Measurements from ENCODE around the gene P2RX3. TPM values are rescaled to one million over a fixed set of nuclear protein-coding genes. Genes with fewer than 3 reads are reported as not detected.
A peak's percentile ranks its signal among the peaks of the same experiment; 100 is the strongest.

Gene P2RX3
- total RNA-seq, 1 donor from 2014 or later, result 0.23 TPM

DNA sequence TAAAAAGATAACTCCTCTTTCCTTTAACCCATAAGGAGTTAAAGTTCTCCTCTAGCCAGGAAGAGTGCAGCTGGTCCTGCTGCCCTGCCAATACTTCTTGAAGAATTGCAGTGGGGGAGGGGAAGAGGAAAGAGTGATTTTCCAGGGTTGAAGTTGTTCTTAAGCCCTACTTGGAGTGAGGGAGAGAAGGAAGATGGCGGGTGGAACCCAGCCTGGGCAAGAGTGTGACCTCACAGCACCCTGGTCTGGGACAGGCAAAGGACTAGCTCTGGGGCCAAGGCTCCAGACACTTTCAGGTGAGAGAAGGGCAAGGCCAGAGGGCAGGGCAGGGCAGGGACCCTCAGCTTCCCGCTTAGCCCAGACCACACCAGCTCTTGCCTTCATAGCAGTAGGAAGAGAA, 20.0 kb upstream of the P2RX3 start:
- Mint-ChIP-seq H3K4me3 (ENCODE audit: unreplicated experiment) (peak overlapping the region; percentile 10), H3K36me3 (ENCODE audit: low read depth, unreplicated experiment) (peaks cover 26% of the 10 kb centered on the region), H3K27ac (ENCODE audit: unreplicated experiment) (peak overlapping the region; percentile 21), H3K27me3 (ENCODE audit: unreplicated experiment) (peaks cover 8% of the 10 kb centered on the region), H3K9me3 (ENCODE audit: unreplicated experiment) (no peaks in the 10 kb centered on the region), H3K4me1 (ENCODE audit: unreplicated experiment) (peaks cover 33% of the 10 kb centered on the region)
- DNase-seq (ENCODE audit: low spot score), result no peak
- no peak for TF ChIP-seq CTCF (IDR thresholded peaks at IDR 0.05; ENCODE audit: unreplicated experiment)

- Mint-ChIP-seq H3K4me3 (ENCODE audit: unreplicated experiment) (peak overlapping the region; percentile 70), H3K9me3 (ENCODE audit: unreplicated experiment) (no peaks in the 10 kb centered on the region), H3K36me3 (ENCODE audit: low read depth, unreplicated experiment) (peaks cover 22% of the 10 kb centered on the region), H3K4me1 (ENCODE audit: unreplicated experiment) (peaks cover 38% of the 10 kb centered on the region), H3K27ac (ENCODE audit: unreplicated experiment) (no peak overlapping the region), H3K27me3 (ENCODE audit: unreplicated experiment) (peaks cover 16% of the 10 kb centered on the region)
- DNase-seq (ENCODE audit: low spot score), result no peak
- no peak for TF ChIP-seq CTCF (IDR thresholded peaks at IDR 0.05; ENCODE audit: unreplicated experiment)
Measured at GRCh38 chr11:57320067-57320718, 18.0 kb upstream of the P2RX3 start.

DNA sequence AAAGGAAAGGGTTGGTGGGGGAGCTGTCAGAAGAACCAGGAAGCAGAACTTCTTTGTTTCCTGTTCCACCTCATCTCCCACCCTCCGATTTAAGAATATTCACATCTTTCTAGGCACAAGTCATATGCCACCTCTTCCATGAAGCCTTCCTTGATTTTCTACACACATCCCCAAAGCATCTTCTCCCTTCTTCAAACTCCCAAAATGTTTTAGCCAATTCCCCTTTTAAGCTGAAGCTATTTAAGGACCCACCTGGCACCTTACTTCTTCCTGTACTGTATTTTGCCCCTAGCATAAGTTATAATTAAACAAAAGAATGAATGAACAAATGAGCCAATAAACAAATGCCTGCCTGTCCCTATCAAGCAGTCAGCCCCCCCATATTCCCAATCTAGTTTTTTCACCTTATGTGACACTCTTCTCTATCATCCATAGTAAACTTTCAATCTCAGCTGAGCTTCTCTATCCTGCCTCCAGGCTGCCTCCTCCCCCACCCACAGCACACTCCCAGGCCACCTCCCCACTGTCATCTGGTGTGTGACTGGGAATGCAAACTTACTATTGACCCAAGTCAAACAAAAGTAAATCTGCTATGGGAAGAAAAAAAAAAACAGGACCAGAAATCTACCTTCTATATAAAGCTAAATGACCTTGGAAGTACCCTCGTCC, 17.3 kb upstream of the P2RX3 start:
- H3K4me3 Mint-ChIP-seq (ENCODE audit: unreplicated experiment), result peak overlapping the region; percentile 70
- DNase-seq (ENCODE audit: low spot score), result no peak
- H3K36me3 Mint-ChIP-seq (ENCODE audit: low read depth, unreplicated experiment), result peaks cover 28% of the 10 kb centered on the region
- no peaks in the 10 kb centered on the region for H3K9me3 Mint-ChIP-seq (ENCODE audit: unreplicated experiment)
- H3K27me3 Mint-ChIP-seq (ENCODE audit: unreplicated experiment), result peaks cover 22% of the 10 kb centered on the region
- peak overlapping the region; percentile 64 for H3K27ac Mint-ChIP-seq (ENCODE audit: unreplicated experiment)
- TF ChIP-seq CTCF (IDR thresholded peaks at IDR 0.05; ENCODE audit: unreplicated experiment), result no peak
- peaks cover 44% of the 10 kb centered on the region for H3K4me1 Mint-ChIP-seq (ENCODE audit: unreplicated experiment)

- H3K27ac Mint-ChIP-seq (ENCODE audit: unreplicated experiment), result peak overlapping the region; percentile 78
Measured at GRCh38 chr11:57321388-57322255, 16.5 kb upstream of the P2RX3 start.

More at GRCh38 chr11:57321388-57322255, 16.5 kb upstream of the P2RX3 start:
- no peak for TF ChIP-seq CTCF (IDR thresholded peaks at IDR 0.05; ENCODE audit: unreplicated experiment)
- Mint-ChIP-seq H3K4me3 (ENCODE audit: unreplicated experiment) (peak overlapping the region; percentile 23), H3K36me3 (ENCODE audit: low read depth, unreplicated experiment) (peaks cover 35% of the 10 kb centered on the region), H3K9me3 (ENCODE audit: unreplicated experiment) (no peaks in the 10 kb centered on the region), H3K4me1 (ENCODE audit: unreplicated experiment) (peaks cover 52% of the 10 kb centered on the region), H3K27me3 (ENCODE audit: unreplicated experiment) (peaks cover 23% of the 10 kb centered on the region)
- DNase-seq (ENCODE audit: low spot score), result no peak
